Measurements from ENCODE around the gene MPO. TPM values are rescaled to one million over a fixed set of nuclear protein-coding genes. Genes with fewer than 3 reads are reported as not detected.

The MPO gene
- total and polyA plus RNA-seq, 9 of the 15 experiments (the other 6 are each of a cell fraction or from before 2014, with no cell fraction given) = 0.04 to 0.47 (median 0.39) TPM; not detected in 6

DNA sequence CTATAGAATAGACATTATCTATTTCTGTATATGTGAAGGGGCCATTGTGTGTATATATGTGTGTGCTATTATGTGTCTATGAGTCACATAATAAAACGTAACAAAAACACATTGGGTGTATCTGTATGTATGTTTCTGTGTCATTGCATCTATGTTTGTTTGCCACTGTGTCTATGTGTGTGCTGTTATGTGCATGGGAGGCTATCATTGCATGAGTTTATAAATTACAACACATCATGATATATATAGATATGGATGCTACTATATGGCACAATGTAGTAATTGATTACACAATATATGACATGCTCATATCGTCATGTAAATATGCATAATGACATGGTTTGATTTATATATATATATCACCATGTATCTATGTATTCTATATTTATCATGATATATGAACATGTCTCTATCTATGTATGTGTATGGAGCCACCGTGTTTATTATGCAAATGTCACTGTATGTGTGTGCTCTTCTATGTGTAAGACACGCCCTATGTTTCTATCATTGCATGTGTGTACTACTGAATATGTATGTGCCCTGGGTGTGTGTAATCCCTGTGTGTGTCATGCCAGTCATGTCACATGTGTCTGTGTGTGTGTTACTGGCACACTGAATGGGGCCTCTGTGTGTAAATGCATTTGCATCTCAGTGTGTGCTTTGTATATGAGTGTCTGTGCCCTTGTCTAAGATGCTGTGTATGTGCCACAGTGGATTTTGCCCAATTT, 49.2 kb upstream of the MPO start (continued):
- no peak for TF ChIP-seq MEF2A (IDR thresholded peaks at IDR 0.05; ENCODE audit: control insufficient read depth, low read depth, low read length)
- no peak; the same call in 1 of the 2 replicates for TF ChIP-seq FOXK1 (CRISPR knock-in tag; IDR thresholded peaks at IDR 0.05; ENCODE audit: borderline replicate concordance)
- no peak for TF ChIP-seq ZNF764 (CRISPR knock-in tag; IDR thresholded peaks at IDR 0.05; ENCODE audit: low read depth)
- TF ChIP-seq ZNF146 (CRISPR knock-in tag; IDR thresholded peaks at IDR 0.05; ENCODE audit: unreplicated experiment) = no peak
- TF ChIP-seq ATF6 (CRISPR knock-in tag; IDR thresholded peaks at IDR 0.05) = no peak; the same call in 1 of the 2 replicates
- 0 out of 2 replicates have a peak, but pooled peaks have one; percentile 9 for TF ChIP-seq HDGF (IDR thresholded peaks at IDR 0.05)
- TF ChIP-seq BRF1 (IDR thresholded peaks at IDR 0.05; ENCODE audit: borderline replicate concordance, extremely low read depth, insufficient read length) = no peak
- TF ChIP-seq, protein P1, sequence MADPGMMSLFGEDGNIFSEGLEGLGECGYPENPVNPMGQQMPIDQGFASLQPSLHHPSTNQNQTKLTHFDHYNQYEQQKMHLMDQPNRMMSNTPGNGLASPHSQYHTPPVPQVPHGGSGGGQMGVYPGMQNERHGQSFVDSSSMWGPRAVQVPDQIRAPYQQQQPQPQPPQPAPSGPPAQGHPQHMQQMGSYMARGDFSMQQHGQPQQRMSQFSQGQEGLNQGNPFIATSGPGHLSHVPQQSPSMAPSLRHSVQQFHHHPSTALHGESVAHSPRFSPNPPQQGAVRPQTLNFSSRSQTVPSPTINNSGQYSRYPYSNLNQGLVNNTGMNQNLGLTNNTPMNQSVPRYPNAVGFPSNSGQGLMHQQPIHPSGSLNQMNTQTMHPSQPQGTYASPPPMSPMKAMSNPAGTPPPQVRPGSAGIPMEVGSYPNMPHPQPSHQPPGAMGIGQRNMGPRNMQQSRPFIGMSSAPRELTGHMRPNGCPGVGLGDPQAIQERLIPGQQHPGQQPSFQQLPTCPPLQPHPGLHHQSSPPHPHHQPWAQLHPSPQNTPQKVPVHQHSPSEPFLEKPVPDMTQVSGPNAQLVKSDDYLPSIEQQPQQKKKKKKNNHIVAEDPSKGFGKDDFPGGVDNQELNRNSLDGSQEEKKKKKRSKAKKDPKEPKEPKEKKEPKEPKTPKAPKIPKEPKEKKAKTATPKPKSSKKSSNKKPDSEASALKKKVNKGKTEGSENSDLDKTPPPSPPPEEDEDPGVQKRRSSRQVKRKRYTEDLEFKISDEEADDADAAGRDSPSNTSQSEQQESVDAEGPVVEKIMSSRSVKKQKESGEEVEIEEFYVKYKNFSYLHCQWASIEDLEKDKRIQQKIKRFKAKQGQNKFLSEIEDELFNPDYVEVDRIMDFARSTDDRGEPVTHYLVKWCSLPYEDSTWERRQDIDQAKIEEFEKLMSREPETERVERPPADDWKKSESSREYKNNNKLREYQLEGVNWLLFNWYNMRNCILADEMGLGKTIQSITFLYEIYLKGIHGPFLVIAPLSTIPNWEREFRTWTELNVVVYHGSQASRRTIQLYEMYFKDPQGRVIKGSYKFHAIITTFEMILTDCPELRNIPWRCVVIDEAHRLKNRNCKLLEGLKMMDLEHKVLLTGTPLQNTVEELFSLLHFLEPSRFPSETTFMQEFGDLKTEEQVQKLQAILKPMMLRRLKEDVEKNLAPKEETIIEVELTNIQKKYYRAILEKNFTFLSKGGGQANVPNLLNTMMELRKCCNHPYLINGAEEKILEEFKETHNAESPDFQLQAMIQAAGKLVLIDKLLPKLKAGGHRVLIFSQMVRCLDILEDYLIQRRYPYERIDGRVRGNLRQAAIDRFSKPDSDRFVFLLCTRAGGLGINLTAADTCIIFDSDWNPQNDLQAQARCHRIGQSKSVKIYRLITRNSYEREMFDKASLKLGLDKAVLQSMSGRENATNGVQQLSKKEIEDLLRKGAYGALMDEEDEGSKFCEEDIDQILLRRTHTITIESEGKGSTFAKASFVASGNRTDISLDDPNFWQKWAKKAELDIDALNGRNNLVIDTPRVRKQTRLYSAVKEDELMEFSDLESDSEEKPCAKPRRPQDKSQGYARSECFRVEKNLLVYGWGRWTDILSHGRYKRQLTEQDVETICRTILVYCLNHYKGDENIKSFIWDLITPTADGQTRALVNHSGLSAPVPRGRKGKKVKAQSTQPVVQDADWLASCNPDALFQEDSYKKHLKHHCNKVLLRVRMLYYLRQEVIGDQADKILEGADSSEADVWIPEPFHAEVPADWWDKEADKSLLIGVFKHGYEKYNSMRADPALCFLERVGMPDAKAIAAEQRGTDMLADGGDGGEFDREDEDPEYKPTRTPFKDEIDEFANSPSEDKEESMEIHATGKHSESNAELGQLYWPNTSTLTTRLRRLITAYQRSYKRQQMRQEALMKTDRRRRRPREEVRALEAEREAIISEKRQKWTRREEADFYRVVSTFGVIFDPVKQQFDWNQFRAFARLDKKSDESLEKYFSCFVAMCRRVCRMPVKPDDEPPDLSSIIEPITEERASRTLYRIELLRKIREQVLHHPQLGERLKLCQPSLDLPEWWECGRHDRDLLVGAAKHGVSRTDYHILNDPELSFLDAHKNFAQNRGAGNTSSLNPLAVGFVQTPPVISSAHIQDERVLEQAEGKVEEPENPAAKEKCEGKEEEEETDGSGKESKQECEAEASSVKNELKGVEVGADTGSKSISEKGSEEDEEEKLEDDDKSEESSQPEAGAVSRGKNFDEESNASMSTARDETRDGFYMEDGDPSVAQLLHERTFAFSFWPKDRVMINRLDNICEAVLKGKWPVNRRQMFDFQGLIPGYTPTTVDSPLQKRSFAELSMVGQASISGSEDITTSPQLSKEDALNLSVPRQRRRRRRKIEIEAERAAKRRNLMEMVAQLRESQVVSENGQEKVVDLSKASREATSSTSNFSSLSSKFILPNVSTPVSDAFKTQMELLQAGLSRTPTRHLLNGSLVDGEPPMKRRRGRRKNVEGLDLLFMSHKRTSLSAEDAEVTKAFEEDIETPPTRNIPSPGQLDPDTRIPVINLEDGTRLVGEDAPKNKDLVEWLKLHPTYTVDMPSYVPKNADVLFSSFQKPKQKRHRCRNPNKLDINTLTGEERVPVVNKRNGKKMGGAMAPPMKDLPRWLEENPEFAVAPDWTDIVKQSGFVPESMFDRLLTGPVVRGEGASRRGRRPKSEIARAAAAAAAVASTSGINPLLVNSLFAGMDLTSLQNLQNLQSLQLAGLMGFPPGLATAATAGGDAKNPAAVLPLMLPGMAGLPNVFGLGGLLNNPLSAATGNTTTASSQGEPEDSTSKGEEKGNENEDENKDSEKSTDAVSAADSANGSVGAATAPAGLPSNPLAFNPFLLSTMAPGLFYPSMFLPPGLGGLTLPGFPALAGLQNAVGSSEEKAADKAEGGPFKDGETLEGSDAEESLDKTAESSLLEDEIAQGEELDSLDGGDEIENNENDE (IDR thresholded peaks at IDR 0.05; ENCODE audit: low read depth, low read length) = peak; percentile 38
- TF ChIP-seq AFF4 (CRISPR knock-in tag; IDR thresholded peaks at IDR 0.05) = peak; percentile 76
